ENCODE measurements around the gene CCL4. TPM values are rescaled to one million over a fixed set of nuclear protein-coding genes. Genes with fewer than 3 reads are reported as not detected.

CCL4 gene
- total RNA-seq, 2 experiments from 2014 or later = 0.09 TPM; not detected in 1

DNA sequence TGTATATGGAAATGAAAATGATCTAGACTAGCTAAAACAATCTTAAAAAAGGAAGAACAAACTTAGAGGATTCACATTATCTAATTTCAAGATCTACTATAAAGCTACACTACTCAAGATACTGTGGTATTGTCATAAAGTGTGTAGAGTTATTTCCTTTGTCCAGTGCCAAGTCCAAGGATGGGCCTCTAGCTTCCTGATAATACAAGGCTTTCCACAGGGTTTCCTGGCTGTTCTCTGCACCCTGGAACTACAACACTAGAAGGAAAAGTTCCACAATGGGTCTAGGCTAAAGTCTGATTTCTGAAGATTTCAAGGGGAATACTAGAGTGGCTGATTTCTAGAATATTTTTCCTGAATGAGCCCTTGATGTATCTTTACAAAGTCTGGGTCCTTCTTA lies 38.6 kb downstream of the CCL4 start:
- Histone ChIP-seq H2AFZ (ENCODE audit: low read length) (no peak overlapping the region), H3K9me3 (ENCODE audit: low read length) (no peaks in the 10 kb centered on the region), H3K36me3 (ENCODE audit: insufficient read depth, low read length) (no peaks in the 10 kb centered on the region), H3K4me2 (ENCODE audit: low read length) (no peak overlapping the region), H3K4me1 (ENCODE audit: insufficient read depth, low read length, poor library complexity, severe bottlenecking) (no peaks in the 10 kb centered on the region), H3K27ac (ENCODE audit: low read depth, low read length, poor library complexity, severe bottlenecking) (no peak overlapping the region), H4K20me1 (ENCODE audit: insufficient read depth, low read length) (no peaks in the 10 kb centered on the region), H3K4me3 (ENCODE audit: low read depth, low read length, poor library complexity, severe bottlenecking) (no peak overlapping the region), H3K9me2 (ENCODE audit: insufficient read depth, low read length) (no peaks in the 10 kb centered on the region), H3K79me2 (ENCODE audit: insufficient read depth, low read depth, low read length) (no peaks in the 10 kb centered on the region)
- ChIA-PET CTCF (ENCODE audit: unreplicated experiment) (no interaction called here), POLR2A (interaction anchor here (0.7 kb wide), 2 partner anchors 16 to 1014 kb away, joined by 3 read pairs; no protein-coding TSS in a partner anchor)
- no TSS peak for BruUV-seq (replicated peaks)
- no peak for DNase-seq (ENCODE audit: low spot score)
- no peak for TF ChIP-seq CTCF (conservative IDR thresholded peaks at IDR 0.05; ENCODE audit: low read length)
- TF ChIP-seq EZH2phosphoT487 (IDR thresholded peaks at IDR 0.05; ENCODE audit: borderline replicate concordance, low read depth, low read length) = no peak
- intact Hi-C loops (cut with micrococcal nuclease; ENCODE audit: unreplicated experiment) = no loop called here

DNA sequence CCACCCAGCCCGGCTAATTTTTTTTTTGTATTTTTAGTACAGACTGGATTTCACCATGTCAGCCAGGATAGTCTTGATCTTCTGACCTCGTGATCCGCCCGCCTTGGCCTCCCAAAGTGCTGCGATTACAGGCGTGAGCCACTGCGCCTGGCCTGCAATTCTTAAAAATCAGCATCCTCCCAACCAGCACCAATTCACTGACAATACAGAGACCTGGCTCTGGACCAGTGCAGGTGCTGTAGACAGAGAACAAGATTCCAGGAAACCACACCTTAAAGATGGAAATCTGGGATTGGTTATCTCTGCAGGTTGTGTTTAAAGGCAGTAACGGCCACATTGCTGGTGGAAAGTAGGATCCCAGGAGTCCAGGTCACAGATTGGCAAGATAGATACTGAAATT lies 39.2 kb downstream of the CCL4 start:
- Histone ChIP-seq H3K27ac (ENCODE audit: low read depth, low read length, poor library complexity, severe bottlenecking) (no peak overlapping the region), H3K4me1 (ENCODE audit: insufficient read depth, low read length, poor library complexity, severe bottlenecking) (no peaks in the 10 kb centered on the region), H3K36me3 (ENCODE audit: insufficient read depth, low read length) (no peaks in the 10 kb centered on the region), H3K9me2 (ENCODE audit: insufficient read depth, low read length) (no peaks in the 10 kb centered on the region), H2AFZ (ENCODE audit: low read length) (no peak overlapping the region), H3K4me3 (ENCODE audit: low read depth, low read length, poor library complexity, severe bottlenecking) (no peak overlapping the region), H4K20me1 (ENCODE audit: insufficient read depth, low read length) (no peaks in the 10 kb centered on the region), H3K79me2 (ENCODE audit: insufficient read depth, low read depth, low read length) (no peaks in the 10 kb centered on the region), H3K9me3 (ENCODE audit: low read length) (no peaks in the 10 kb centered on the region), H3K4me2 (ENCODE audit: low read length) (no peak overlapping the region)
- DNase-seq (ENCODE audit: low spot score) = no peak
- intact Hi-C loops (cut with micrococcal nuclease; ENCODE audit: unreplicated experiment) = no loop called here
- ChIA-PET POLR2A (interaction anchor here (0.7 to 1.1 kb wide), 3 partner anchors 14 to 173 kb away, joined by 3 read pairs; no protein-coding TSS in a partner anchor), CTCF (ENCODE audit: unreplicated experiment) (no interaction called here)
- TF ChIP-seq EZH2phosphoT487 (IDR thresholded peaks at IDR 0.05; ENCODE audit: borderline replicate concordance, low read depth, low read length) (no peak), CTCF (conservative IDR thresholded peaks at IDR 0.05; ENCODE audit: low read length) (no peak)
- no TSS peak for BruUV-seq (replicated peaks)

GRCh38 chr17:36144014-36144413 lies 40.4 kb downstream of the CCL4 start:
- H3K4me3 ChIP-seq (ENCODE audit: low read depth, low read length, poor library complexity, severe bottlenecking) = no peak overlapping the region
- no peaks in the 10 kb centered on the region for H3K9me3 ChIP-seq (ENCODE audit: low read length)
- CTCF ChIA-PET (ENCODE audit: unreplicated experiment) = no interaction called here
- H2AFZ ChIP-seq (ENCODE audit: low read length) = no peak overlapping the region
- POLR2A ChIA-PET = interaction anchor here (1.0 kb wide), 1 partner anchor 15 kb away, joined by 3 read pairs; no protein-coding TSS in a partner anchor
- intact Hi-C loops (cut with micrococcal nuclease; ENCODE audit: unreplicated experiment) = no loop called here
- no peaks in the 10 kb centered on the region for H3K9me2 ChIP-seq (ENCODE audit: insufficient read depth, low read length)
- H4K20me1 ChIP-seq (ENCODE audit: insufficient read depth, low read length) = no peaks in the 10 kb centered on the region
- TF ChIP-seq EZH2phosphoT487 (IDR thresholded peaks at IDR 0.05; ENCODE audit: borderline replicate concordance, low read depth, low read length) = no peak
- no peak for TF ChIP-seq CTCF (conservative IDR thresholded peaks at IDR 0.05; ENCODE audit: low read length)
- no peaks in the 10 kb centered on the region for H3K4me1 ChIP-seq (ENCODE audit: insufficient read depth, low read length, poor library complexity, severe bottlenecking)
- no peak overlapping the region for H3K4me2 ChIP-seq (ENCODE audit: low read length)
- H3K79me2 ChIP-seq (ENCODE audit: insufficient read depth, low read depth, low read length) = no peaks in the 10 kb centered on the region
- DNase-seq (ENCODE audit: low spot score) = no peak
- BruUV-seq (replicated peaks) = no TSS peak
- H3K27ac ChIP-seq (ENCODE audit: low read depth, low read length, poor library complexity, severe bottlenecking) = no peak overlapping the region
- no peaks in the 10 kb centered on the region for H3K36me3 ChIP-seq (ENCODE audit: insufficient read depth, low read length)
